GM12878 (cell line): ENCODE results near the gene P2RX6. TPM values are rescaled to one million over a fixed set of nuclear protein-coding genes. Genes with fewer than 3 reads are reported as not detected.

ENCODE experiments used
- ATAC-seq: fragments of 200-7000 bp; cut with Tn5 transposase; 3 replicates; pipeline ENCODE4 v1.9.1; 2020; ENCODE audit warnings: mild to moderate bottlenecking, moderate library complexity
- BruUV-seq: library from RNA; stranded (reverse); fragments of 400-500 nt; replicated peaks from 2 replicates; lab custom pipeline; 2021; lab: Mats Ljungman, UMichigan
- CTCF ChIA-PET: fragments of 300-600 bp; sonication (Branson Sonifier 250); formaldehyde crosslinking; extraction: SDS; loops from one replicate; lab custom pipeline; 2021; ENCODE audit warnings: inconsistent platforms; lab: Yijun Ruan, JAX
- POLR2A ChIA-PET: fragments of 350-600 bp; formaldehyde crosslinking; extraction: SDS; loops from one replicate; lab custom pipeline; 2021; ENCODE audit warnings: inconsistent platforms; lab: Charles Lee
- RAD21 ChIA-PET: fragments of 300-600 bp; sonication (Branson Sonifier 250); formaldehyde crosslinking; loops from one replicate; lab custom pipeline; 2023; ENCODE audit warnings: antibody characterized with exemption; ENCODE audit not compliant: unreplicated experiment; lab: Charles Lee
- SMC1A ChIA-PET: fragments of 300-600 bp; sonication (Branson Sonifier 250); formaldehyde crosslinking; loops from one replicate; lab custom pipeline; 2023; ENCODE audit not compliant: unreplicated experiment, uncharacterized antibody; lab: Charles Lee
- DNase-seq: peaks from one replicate; pipeline ENCODE4 v3.0.0-alpha.2; 2011; ENCODE audit warnings: low read depth, low spot score
- FAIRE-seq: peaks from 3 replicates; lab custom pipeline; 2011; peaks lifted over from hg19 to GRCh38; lab: Jason Lieb, UNC
- H2AFZ ChIP-seq: 2 replicates; pipeline ENCODE4 v1.6.0; 2011; ENCODE audit warnings: low read depth, low read length, control low read depth; ENCODE audit not compliant: control insufficient read depth
- H3K27ac ChIP-seq: 2 replicates; pipeline ENCODE4 v1.5.1; 2011; ENCODE audit warnings: control low read depth; ENCODE audit not compliant: control insufficient read depth, insufficient read depth
- H3K27me3 ChIP-seq, 2 experiments: replicated peaks in 1 of 2; 2 replicates each; pipeline versions ENCODE4 v1.6.0 to v1.6.1; 2011; ENCODE audit warnings: low read length in 1 of 2; ENCODE audit not compliant: control insufficient read depth in 2 of 2, insufficient read depth in 2 of 2
- H3K36me3 ChIP-seq, 2 experiments: 2 replicates each; pipeline ENCODE4 v1.5.1; 2011; ENCODE audit warnings: low read length in 1 of 2; ENCODE audit not compliant: control insufficient read depth in 2 of 2, insufficient read depth in 2 of 2
- H3K4me1 ChIP-seq: 2 replicates; pipeline ENCODE4 v1.6.1; 2011; ENCODE audit warnings: mild to moderate bottlenecking, low read length, moderate library complexity, mixed read lengths; ENCODE audit not compliant: control insufficient read depth, insufficient read depth
- H3K4me2 ChIP-seq: 2 replicates; pipeline ENCODE4 v1.6.0; 2011; ENCODE audit warnings: control low read depth; ENCODE audit not compliant: control insufficient read depth, insufficient read depth
- H3K4me3 ChIP-seq: fragments of 200-600 bp; sonication (generic); 2 replicates; pipeline ENCODE4 v1.5.1; 2016
- H3K79me2 ChIP-seq: 2 replicates; pipeline ENCODE4 v1.6.0; 2011; ENCODE audit warnings: low read length; ENCODE audit not compliant: control insufficient read depth, insufficient read depth
- H3K9ac ChIP-seq: 2 replicates; pipeline ENCODE4 v1.8.0; 2011; ENCODE audit warnings: low read length, control low read depth, mixed read lengths; ENCODE audit not compliant: control insufficient read depth, insufficient read depth
- H3K9me3 ChIP-seq: replicated peaks from 3 replicates; pipeline ENCODE4 v1.5.1; 2011; ENCODE audit warnings: mild to moderate bottlenecking, low read length; ENCODE audit not compliant: control insufficient read depth, insufficient read depth
- H4K20me1 ChIP-seq: 2 replicates; pipeline ENCODE4 v1.6.0; 2011; ENCODE audit not compliant: control insufficient read depth, insufficient read depth
- JUND ChIP-seq: IDR thresholded peaks from 2 replicates; pipeline ENCODE4 v1.6.1; 2012; ENCODE audit warnings: low read depth, mild to moderate bottlenecking, low read length, improper control_type of control experiment, moderate library complexity
- KLF5 ChIP-seq: fragments of 450-650 bp; IDR thresholded peaks from 2 replicates; pipeline ENCODE4 v1.6.1; 2014; ENCODE audit warnings: mild to moderate bottlenecking; ENCODE audit not compliant: partially characterized antibody
- MYC ChIP-seq: IDR thresholded peaks from 2 replicates; pipeline ENCODE4 v1.6.1; 2011; ENCODE audit warnings: mild to moderate bottlenecking, low read length, moderate library complexity, inconsistent platforms; ENCODE audit not compliant: insufficient read depth, insufficient replicate concordance, insufficient read length, severe bottlenecking
- NR2C1 ChIP-seq: fragments of 450-650 bp; IDR thresholded peaks from 2 replicates; pipeline ENCODE4 v1.6.1; 2017; ENCODE audit warnings: antibody characterized with exemption, mild to moderate bottlenecking, moderate library complexity
- POLR2AphosphoS5 ChIP-seq: IDR thresholded peaks from 2 replicates; pipeline ENCODE4 v1.6.1; 2011; ENCODE audit warnings: mild to moderate bottlenecking, low read length, inconsistent platforms
- STAT1 ChIP-seq: fragments of 450-650 bp; conservative IDR thresholded peaks from 2 replicates; pipeline ENCODE4 v1.6.1; 2014; ENCODE audit warnings: antibody characterized with exemption, mild to moderate bottlenecking
- WGBS: methylation state at CpG from one replicate; pipeline ENCODE4 v1.1.6; 2016; ENCODE audit warnings: low lambda C conversion rate; ENCODE audit not compliant: insufficient replicate concordance, insufficient coverage; ENCODE audit errors: missing lambda C conversion rate; 5-methylcytosine and 5-hydroxymethylcytosine counted together
- in situ Hi-C: fragments of 300-500 bp; cut with MboI; formaldehyde crosslinking; loops from 9 replicates; pipeline ENCODE4 v1.14.3; 2018; ENCODE audit warnings: mixed read lengths
- intact Hi-C: fragments of 100-400 bp; cut with micrococcal nuclease; formaldehyde crosslinking; loops from one replicate; pipeline ENCODE4 v1.14.2; 2022; ENCODE audit not compliant: unreplicated experiment
- polyA plus RNA-seq, 11 experiments: library from polyadenylated mRNA; depleted of rRNA in 4 of 11; unstranded in 6 of 11; stranded (reverse) in 5 of 11; fragments of >200 nt; fragmentation: Nextera tagmentation in 4 of 11; fragmentation: Illumina TruSeq in 1 of 11; extraction: Ambion mirVana in 4 of 11; extraction: Trizol in 1 of 11; gene quantifications; 1 replicate in 1 of 11; 2 replicates in 10 of 11; pipeline versions ENCODE4 v1.2.1 to v1.2.3, GENCODE V29; 2011 to 2016; ENCODE audit warnings: inconsistent platforms in 2 of 11, missing spikeins in 2 of 11, low read depth in 1 of 11
- total RNA-seq, 4 experiments: library from RNA; depleted of rRNA in 3 of 4; stranded (reverse); fragments of >200 nt in 3 of 4; fragmentation: Illumina TruSeq in 1 of 4; extraction: Trizol in 1 of 4; gene quantifications; 2 replicates each; pipeline versions ENCODE4 v1.2.1 to v1.2.3, GENCODE V29; 2013 to 2021
- TF ChIP-seq, protein P1 (sequence below): IDR thresholded peaks from 2 replicates; pipeline ENCODE4 v1.6.1; 2012; ENCODE audit warnings: low read depth, low read length, improper control_type of control experiment
- TF ChIP-seq, protein P2 (sequence below): fragments of 450-650 bp; formaldehyde crosslinking; IDR thresholded peaks from 2 replicates; pipeline ENCODE4 v1.5.0; 2022; ENCODE audit warnings: mild to moderate bottlenecking, missing genetic modification characterization

Gene P2RX6
- total and polyA plus RNA-seq, 10 of the 15 experiments (the other 5 are each of a cell fraction or from before 2014, with no cell fraction given), result 0.03 to 0.21 (median 0.07) TPM; not detected in 5

DNA sequence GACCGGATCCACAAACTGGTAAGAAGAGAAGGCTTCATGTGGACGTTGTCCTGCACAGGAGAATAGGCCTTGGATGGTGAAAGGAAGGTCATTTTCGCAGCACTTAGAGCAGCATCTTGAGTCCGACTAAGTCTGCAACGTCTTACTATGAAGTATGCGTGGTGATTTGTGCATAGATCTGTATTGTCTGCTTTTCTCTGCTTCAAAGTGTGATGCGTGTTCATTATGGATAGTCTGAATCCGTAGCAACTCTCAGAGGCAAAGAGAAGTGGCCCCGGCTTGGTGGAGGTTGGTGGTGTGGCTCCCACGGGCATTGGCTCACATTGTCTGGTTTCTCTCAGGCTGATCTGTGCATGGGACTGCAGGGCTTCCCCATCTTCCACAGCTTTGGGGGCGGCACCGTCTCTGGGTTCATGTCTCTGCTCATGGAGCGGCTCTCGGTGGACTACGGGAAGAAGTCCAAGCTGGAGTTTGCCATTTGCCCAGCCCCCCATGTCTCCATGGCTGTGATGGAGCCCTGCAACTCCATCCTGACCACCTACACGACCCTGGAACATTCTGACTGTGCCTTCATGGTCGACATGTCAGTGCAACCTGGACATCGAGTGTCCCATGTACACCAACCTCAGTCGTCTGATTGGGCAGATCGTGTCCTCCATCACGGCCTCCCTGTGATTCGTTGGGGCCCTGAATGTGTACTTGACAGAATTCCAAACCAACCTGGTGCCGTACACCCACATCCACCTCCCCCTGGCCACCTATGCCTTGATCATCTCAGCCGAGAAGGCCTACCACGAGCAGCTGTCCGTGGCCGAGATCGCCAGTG is 52.3 kb downstream of the P2RX6 start:
- in situ Hi-C loops (no loop called here), intact Hi-C loops (no loop called here)
- no TSS peak for BruUV-seq
- H3K27me3 ChIP-seq, result no peaks in the 10 kb centered on the region
- TF ChIP-seq NR2C1, result no peak
- H3K27ac ChIP-seq, result no peak overlapping the region
- ATAC-seq, result no peak
- ChIA-PET RAD21 (no interaction called here), SMC1A (no interaction called here), POLR2A (no interaction called here), CTCF (no interaction called here)
- DNase-seq, result no peak
- no peak overlapping the region for H3K9ac ChIP-seq
- 51% methylated on average over 28 of the region's 28 CpGs for WGBS
- H4K20me1 ChIP-seq, result no peaks in the 10 kb centered on the region
- H3K4me2 ChIP-seq, result no peak overlapping the region
- no peaks in the 10 kb centered on the region for H3K36me3 ChIP-seq
- H3K4me3 ChIP-seq, result no peak overlapping the region
- no peaks in the 10 kb centered on the region for H3K9me3 ChIP-seq
- H3K4me1 ChIP-seq, result peaks cover 5% of the 10 kb centered on the region
- H2AFZ ChIP-seq, result no peak overlapping the region
- no peak for FAIRE-seq
- H3K79me2 ChIP-seq, result no peaks in the 10 kb centered on the region

DNA sequence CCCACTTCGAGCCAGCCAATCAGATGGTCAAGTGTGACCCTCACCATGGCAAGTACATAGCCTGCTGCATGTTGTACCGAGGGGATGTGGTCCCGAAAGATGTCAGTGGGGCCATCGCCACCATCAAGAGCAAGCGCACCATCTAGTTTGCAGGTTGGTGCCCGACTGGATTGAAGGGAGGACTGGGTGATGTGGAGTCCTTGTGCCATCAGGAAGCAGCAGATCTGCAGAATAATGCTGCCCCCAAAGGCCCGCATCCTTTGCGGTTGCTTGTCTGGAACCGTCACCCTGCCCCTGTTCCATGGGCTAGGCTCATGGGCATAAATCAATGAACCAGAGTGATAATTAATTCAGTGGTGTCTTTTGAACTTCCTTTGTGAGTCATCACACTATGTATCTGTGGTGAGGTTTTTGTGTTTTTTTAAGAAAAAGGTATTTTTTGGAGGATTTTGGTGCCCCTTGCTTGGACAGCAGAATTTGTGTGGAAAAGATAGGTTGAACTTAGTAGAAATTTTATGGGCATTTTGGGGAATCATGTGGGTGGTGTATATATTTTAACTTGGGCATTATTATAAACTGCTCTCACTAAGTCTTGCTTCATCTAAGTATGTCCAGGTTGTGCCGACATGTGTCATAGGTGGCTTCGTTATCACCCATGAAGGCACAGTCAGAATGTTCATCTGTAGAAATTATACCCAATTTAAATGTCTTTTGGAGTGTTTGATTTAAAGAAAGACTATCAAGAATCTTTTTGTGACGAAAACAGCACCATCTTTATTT is 53.1 kb downstream of the P2RX6 start:
- H3K27me3 ChIP-seq, result no peaks in the 10 kb centered on the region
- ChIA-PET RAD21 (no interaction called here), SMC1A (no interaction called here), CTCF (no interaction called here), POLR2A (no interaction called here)
- no peak overlapping the region for H3K4me3 ChIP-seq
- no peaks in the 10 kb centered on the region for H4K20me1 ChIP-seq
- no peaks in the 10 kb centered on the region for H3K9me3 ChIP-seq
- TF ChIP-seq POLR2AphosphoS5, result no peak
- no peak for TF ChIP-seq STAT1
- TF ChIP-seq, protein P1, sequence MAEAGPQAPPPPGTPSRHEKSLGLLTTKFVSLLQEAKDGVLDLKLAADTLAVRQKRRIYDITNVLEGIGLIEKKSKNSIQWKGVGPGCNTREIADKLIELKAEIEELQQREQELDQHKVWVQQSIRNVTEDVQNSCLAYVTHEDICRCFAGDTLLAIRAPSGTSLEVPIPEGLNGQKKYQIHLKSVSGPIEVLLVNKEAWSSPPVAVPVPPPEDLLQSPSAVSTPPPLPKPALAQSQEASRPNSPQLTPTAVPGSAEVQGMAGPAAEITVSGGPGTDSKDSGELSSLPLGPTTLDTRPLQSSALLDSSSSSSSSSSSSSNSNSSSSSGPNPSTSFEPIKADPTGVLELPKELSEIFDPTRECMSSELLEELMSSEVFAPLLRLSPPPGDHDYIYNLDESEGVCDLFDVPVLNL, result no peak
- TF ChIP-seq MYC, result no peak
- TF ChIP-seq, protein P2, sequence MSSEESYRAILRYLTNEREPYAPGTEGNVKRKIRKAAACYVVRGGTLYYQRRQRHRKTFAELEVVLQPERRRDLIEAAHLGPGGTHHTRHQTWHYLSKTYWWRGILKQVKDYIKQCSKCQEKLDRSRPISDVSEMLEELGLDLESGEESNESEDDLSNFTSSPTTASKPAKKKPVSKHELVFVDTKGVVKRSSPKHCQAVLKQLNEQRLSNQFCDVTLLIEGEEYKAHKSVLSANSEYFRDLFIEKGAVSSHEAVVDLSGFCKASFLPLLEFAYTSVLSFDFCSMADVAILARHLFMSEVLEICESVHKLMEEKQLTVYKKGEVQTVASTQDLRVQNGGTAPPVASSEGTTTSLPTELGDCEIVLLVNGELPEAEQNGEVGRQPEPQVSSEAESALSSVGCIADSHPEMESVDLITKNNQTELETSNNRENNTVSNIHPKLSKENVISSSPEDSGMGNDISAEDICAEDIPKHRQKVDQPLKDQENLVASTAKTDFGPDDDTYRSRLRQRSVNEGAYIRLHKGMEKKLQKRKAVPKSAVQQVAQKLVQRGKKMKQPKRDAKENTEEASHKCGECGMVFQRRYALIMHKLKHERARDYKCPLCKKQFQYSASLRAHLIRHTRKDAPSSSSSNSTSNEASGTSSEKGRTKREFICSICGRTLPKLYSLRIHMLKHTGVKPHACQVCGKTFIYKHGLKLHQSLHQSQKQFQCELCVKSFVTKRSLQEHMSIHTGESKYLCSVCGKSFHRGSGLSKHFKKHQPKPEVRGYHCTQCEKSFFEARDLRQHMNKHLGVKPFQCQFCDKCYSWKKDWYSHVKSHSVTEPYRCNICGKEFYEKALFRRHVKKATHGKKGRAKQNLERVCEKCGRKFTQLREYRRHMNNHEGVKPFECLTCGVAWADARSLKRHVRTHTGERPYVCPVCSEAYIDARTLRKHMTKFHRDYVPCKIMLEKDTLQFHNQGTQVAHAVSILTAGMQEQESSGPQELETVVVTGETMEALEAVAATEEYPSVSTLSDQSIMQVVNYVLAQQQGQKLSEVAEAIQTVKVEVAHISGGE, result no peak
- no peak for TF ChIP-seq KLF5
- no peak for TF ChIP-seq JUND
- no peaks in the 10 kb centered on the region for H3K36me3 ChIP-seq
- ATAC-seq (no peak), FAIRE-seq (no peak), DNase-seq (no peak)
- no peak overlapping the region for H3K4me2 ChIP-seq
- in situ Hi-C loops (no loop called here), intact Hi-C loops (no loop called here)
- 34% methylated on average over 12 of the region's 12 CpGs for WGBS
- H3K79me2 ChIP-seq, result no peaks in the 10 kb centered on the region
- no peak overlapping the region for H2AFZ ChIP-seq
- no TSS peak for BruUV-seq
- H3K9ac ChIP-seq, result no peak overlapping the region
- H3K4me1 ChIP-seq, result peaks cover 5% of the 10 kb centered on the region
- no peak overlapping the region for H3K27ac ChIP-seq
